Esophagus mucosa (tissue), 1 donor: ENCODE measurements around the gene C3orf62. TPM values are rescaled to one million over a fixed set of nuclear protein-coding genes. Genes with fewer than 3 reads are reported as not detected.
A peak's percentile ranks its signal among the peaks of the same experiment; 100 is the strongest.

ENCODE experiments used
- ATAC-seq: fragments of 200-7000 bp; cut with Tn5 transposase; one replicate; pipeline ENCODE4 v1.9.1; 2020
- total RNA-seq: library from RNA; stranded (reverse); gene quantifications from one replicate; pipeline ENCODE4 v1.2.4, GENCODE V29; 2023
- donor health status: DM: yes; HTN: yes; CAD: no.

The C3orf62 gene
- 4.5 TPM for total RNA-seq

- peak; percentile 86 for ATAC-seq
These were observed at the start of gene C3orf62 for GRCh38 chr3:49276475-49277382. C3orf62 (minus strand) TSS chr3:49277232; CDS start chr3:49276872, 360 bp downstream.

DNA sequence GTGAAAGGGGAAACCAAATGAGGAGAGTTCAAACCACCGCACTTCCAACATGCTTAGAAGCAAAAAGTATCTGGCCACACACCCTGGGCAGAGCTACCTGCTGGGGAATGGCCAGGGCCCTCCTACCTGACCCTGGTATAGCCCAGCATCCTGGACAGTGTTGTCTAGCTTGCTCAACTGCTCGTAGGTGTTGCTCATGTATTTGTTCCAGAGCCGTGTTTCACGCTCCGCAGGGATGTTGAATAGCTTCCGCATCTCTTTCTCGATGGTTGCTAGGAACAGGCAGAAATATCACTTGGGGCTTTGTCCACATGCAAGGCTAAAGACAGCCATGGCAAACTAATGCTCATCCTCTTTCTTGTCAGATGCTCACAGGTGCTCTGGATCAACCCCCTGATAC is 47.7 kb upstream of the C3orf62 start:
- ATAC-seq: peak; percentile 25

DNA sequence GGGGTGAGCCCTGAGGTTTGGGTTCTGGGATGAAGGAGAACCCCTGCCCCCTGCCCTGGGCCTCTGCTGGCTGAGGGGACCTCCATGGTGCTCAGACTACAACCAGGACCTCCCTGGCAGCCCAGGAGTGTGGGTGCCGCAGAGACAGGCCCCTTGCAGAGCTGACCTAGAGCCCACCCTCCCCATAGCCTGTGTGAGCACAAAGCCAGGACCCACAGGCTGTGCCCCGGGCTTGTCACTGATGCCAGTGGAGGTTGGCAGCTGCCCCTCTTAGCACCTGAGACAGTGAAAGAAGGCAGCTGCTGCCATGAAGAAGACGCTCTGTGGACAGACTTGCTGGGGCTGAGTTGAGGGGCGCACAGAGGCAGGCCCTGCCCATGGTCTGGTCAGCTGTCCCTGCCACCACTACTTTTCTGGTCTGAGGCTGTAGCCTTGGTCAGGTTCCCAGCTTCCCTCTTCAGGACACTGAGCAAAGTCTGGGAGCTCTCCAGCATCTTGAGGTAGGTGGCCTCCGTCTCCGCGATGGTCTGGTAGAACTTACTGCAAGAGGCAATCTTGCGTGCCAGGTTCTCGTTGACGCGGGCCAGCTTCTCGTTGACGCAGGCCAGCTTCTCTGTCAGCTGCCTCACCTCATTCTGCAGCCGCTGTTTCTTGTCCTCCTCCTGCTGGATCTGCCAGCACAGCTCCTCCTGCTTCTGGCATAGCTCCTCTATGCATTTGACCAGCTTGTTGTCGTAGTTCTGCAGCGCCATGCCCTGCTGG is 39.8 kb upstream of the C3orf62 start:
- peak; percentile 28 for ATAC-seq

DNA sequence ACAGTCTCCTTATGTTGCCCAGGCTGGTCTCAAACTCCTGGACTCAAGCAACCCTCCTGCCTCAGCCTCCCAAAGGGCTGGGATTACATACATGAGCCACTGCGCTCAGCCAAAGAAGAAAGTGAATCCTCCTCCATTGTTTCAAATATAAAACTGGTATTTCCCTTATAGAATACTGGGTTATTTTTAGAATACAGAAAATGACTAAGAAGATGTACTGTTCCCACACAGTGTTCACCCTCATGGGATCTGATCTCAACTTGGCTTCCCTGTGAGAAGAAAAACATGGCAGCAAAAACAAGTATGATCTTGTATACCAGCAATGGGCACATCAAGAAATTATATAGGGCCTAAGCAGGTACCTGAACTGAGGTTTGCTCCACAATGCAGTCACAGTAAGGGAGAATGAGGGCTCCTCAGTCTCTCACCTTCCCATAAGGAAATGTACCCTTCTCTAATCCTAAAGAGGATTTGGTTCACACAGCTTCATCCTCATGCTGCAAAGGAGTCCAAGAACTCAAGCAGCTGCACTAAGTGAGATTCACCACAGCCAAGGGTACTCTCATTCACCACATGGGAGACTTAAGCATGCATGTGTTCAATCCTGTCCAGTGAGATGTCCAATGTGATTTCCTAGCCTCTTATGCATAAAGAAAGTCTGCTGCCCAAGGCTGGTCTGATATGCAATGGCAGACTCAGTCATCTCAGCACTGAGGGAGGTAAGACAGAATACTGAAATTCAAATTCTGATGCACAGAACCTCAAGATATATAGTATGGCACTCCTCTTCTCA is 37.1 kb upstream of the C3orf62 start:
- peak; percentile 49 for ATAC-seq

GRCh38 chr3:49311283-49311682 is 34.3 kb upstream of the C3orf62 start:
- peak; percentile 17 for ATAC-seq

GRCh38 chr3:49310677-49311076 is 33.6 kb upstream of the C3orf62 start:
- no peak for ATAC-seq

DNA sequence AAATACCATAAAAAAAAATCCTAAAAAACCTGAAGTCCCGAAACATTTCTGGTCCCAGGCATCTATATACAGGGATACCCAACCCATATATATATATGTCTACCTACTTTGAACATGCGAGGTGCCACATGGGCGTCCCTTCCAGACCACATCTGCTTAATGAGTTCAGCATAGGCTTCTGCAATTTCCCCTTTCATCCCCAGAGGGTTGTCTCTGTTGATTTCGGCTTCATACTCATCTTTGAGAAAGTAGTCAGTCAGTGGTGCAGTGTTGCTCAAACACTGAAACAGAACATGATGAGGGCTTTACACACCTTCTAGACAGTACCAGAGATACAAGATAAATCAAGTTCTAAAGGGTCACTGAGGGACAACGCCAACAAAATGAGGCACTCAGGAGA is 28.6 kb upstream of the C3orf62 start:
- no peak for ATAC-seq

GRCh38 chr3:49302613-49303012 is 25.6 kb upstream of the C3orf62 start:
- peak; percentile 41 for ATAC-seq

- no peak for ATAC-seq
These were observed 23.6 kb upstream of the C3orf62 start for GRCh38 chr3:49300595-49300994.

DNA sequence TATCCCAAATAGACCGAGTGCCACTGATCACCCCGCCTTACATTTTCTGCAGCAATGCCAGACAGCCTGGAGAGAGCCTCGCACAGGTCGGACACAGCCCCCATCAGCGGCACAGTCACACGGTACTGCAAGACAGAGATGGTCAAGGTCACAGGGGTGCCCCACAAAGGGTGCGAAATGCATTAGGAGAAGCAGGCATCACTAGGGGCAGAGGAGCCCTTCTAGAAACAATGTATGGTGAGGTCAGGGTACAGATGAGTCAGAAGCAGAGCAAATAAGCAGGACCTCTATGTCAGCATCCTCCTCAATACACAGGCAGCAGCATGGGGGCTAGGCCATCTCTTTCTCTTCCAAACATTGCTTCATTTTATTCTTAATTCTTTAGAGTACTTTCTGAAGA is 21.5 kb upstream of the C3orf62 start:
- ATAC-seq: no peak

- peak; percentile 82 for ATAC-seq
These were observed 19.9 kb upstream of the C3orf62 start for GRCh38 chr3:49296781-49297411.

DNA sequence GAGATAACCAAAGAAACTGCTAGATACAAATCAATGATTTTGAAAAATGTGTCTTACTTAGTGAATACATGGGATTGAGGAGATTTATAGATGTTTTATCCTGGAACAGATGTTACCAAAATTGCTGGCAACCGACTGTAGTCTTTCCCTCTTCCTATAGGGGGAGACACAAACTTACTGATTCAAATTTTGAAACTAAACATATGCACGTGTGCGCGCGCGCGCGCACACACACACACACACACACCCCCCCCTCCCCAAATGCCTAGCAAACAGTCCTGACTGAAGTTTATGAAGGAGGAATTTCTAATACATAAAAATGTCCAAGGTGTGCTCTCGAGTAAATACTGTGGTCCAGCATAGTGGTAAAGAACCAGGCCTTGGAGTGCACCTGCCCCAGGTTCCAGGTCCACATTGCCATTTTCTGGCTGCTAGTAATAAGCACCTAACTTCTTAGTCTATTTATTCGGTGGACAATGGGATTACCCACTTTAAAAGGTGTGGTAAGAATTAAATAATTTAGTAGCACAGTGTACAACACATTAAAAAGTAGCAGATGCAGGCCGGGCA is 18.5 kb upstream of the C3orf62 start:
- no peak for ATAC-seq

DNA sequence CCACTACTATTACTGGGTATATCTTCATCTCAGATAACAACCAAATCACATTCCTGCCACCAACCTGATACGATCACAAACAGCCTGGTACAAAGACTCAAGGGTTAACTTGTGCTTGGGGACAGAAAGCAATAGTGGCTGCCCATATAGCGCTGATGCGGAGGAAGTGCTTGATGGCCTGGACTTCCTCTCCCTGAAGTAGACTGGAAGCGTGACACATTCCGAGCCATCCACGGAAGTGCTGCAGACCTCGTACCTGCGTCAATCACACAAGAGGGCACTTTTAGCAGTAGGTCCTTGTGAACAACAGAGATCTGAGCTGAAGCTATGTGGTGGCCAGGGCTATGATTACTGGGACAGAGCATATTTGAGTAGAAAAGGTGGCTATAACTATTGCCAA is 17.3 kb upstream of the C3orf62 start:
- ATAC-seq: no peak

GRCh38 chr3:49283997-49284396 is 7.0 kb upstream of the C3orf62 start:
- ATAC-seq: no peak

GRCh38 chr3:49279376-49279775 is 2.3 kb upstream of the C3orf62 start:
- ATAC-seq: no peak

DNA sequence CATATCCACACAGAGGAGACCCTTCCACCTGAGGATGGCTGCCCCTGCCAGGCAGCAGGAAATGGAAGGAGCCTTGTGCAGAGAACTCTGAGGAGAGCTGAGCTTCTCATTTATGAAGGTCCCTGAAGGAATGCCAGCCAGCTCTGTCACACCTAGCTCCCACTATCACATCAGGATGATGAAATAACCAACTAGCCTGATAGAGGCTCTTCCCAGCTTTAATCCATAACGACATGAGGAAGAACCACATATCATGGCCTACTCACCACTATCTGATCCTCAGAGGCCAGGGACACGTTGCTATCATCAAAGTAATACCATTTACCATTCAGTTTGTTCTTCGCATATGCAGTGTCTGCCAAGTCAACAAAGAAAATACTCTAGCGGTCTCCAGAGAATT is 1.5 kb upstream of the C3orf62 start:
- ATAC-seq: no peak

DNA sequence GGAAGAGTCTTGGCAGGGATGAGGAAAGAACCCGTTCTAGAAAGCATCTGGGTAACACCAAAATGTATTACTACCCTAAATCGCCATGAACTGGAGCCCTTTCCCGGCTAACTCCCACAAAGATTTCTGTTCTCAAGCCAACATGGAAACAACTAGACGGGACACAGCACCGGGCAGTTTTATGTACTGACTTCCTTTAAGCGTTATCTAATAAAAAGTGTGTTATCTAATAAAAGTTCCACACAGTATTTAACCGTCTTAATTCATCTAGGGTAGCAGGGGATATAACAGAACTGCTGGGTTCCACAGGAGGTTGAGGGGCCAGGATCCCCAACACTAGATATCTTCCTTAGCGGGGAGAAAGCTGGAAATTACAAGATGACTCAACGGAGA is 347 bp upstream of the C3orf62 start:
- peak; percentile 5 for ATAC-seq

GRCh38 chr3:49273825-49274532 is 3.1 kb downstream of the C3orf62 start:
- no peak for ATAC-seq

DNA sequence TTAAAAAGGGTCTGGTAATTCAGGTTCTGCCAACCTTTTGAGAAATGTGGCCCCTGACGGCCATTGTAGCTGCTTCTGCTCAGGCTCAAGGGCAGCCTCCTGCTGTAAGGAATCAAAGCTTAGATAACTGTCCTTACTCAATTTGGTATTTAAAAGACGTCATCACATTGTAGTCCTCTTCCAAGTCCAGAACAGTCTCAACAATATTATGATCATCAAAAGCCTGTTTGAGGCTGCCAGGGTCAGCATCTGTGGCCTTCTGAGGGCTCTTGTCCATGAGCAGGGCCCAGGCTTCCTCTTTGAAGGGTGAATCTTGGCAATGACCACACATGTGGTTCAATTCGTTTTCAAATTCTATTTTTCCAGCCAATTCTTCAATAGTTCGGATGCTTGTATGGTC is 6.0 kb downstream of the C3orf62 start:
- ATAC-seq: no peak

DNA sequence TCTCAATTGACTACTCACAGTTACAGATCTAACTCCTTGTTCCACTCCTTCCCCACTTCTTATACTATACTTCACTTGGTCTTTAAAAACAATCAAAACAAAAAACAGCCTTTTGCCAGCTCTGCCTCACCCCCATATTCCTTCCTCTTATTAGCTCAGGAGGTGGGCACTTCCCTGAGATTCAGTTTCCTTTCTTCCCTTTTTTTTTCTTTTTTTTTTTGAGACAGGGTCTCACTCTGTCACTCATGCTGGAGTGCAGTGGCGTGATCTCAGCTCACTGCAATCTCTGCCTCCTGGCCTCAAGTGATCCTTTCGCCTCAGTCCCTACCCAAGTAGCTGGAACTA is 6.9 kb downstream of the C3orf62 start:
- ATAC-seq: no peak

DNA sequence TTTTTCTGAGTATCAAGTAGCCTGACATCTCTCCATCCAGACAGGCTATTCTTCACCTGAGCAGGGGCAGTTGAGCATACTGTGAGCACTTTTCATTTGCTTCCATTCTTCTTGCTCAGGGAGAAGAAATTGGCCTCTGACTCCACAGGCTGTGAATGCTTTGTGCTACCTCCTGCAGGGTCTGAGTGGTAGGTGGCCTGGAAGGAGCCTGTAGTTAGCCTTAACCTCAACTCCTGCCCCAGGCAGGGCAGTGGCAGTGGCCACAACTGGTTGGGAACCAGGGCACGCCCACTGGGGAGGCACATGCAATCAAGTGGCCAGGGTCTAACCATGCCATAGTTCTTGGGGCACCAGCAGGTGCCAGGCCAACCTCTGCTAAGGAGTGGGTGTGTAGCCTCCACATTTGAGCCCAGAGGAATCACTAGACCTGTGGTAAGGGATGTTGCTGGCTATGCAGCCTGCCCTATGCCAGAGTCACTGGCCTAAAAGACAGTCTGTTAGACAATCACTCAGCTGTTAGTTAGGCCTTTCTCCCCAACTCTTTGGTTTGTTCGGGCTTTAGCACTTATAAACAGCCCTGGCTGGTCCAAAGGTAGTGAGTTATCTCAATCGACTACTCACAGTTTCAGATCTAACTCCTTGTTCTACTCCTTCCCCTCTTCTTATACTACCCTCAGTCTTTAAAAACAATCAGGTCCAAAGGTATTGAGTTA is 7.4 kb downstream of the C3orf62 start:
- no peak for ATAC-seq
